Measurements from ENCODE around the gene ZNF766.

GRCh38 chr19:52274191-52274590 is 4.8 kb downstream of the ZNF766 start:
- TF ChIP-seq EZH2 (IDR thresholded peaks at IDR 0.05) (no peak), POLR2AphosphoS5 (IDR thresholded peaks at IDR 0.05; ENCODE audit: borderline replicate concordance, low read depth, low read length) (no peak), FOXP2 (optimal IDR thresholded peaks at IDR 0.05; ENCODE audit: control extremely low read depth, extremely low read length, insufficient read depth) (no peak)

Data from SK-N-MC (cell line).